CD4-positive, alpha-beta T cell treated with Interleukin-1 beta for 1 hour (primary cell): ENCODE data around the gene SYNRG.
"Not testable (repeated sequence)": the region's sequence is repeated elsewhere in the genome, so short reads cannot be mapped to it uniquely, and the experiment has no call there.

ENCODE experiments used
- DNase-seq, 2 donors: peaks; one replicate each; pipeline ENCODE4 v3.0.0-alpha.2; 2020 to 2022

Gene SYNRG

DNA sequence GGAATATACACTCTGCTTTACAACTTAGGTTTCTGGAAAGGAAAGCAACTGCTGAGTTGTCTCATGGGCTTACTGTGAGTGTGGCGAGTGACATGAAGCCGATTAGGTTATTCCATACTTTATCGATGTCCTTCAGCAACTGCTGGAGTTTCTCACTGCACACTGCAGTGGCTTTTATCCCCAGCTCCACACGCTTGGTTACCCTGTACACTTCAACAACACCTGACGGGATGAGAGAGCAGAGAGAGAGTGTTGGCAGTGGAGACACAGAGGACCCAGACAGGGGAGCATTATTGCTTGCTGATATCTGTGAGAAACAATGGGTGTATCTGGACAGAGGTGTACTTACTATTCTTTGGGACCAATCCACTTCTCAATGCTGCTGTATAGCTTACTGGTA lies 73.3 kb downstream of the SYNRG start:
- no peak for DNase-seq

- no peak for DNase-seq
Observed at GRCh38 chr17:37532756-37533155, 76.5 kb downstream of the SYNRG start.

GRCh38 chr17:37530420-37530819 lies 78.8 kb downstream of the SYNRG start:
- DNase-seq = no peak

- peak in 1 of 2 donors; percentile 57 for DNase-seq
Observed at GRCh38 chr17:37527249-37527851, 81.9 kb downstream of the SYNRG start.

- no peak for DNase-seq
Observed at GRCh38 chr17:37523715-37524219, 85.5 kb downstream of the SYNRG start.

GRCh38 chr17:37521821-37522220 lies 87.4 kb downstream of the SYNRG start:
- no peak for DNase-seq

DNA sequence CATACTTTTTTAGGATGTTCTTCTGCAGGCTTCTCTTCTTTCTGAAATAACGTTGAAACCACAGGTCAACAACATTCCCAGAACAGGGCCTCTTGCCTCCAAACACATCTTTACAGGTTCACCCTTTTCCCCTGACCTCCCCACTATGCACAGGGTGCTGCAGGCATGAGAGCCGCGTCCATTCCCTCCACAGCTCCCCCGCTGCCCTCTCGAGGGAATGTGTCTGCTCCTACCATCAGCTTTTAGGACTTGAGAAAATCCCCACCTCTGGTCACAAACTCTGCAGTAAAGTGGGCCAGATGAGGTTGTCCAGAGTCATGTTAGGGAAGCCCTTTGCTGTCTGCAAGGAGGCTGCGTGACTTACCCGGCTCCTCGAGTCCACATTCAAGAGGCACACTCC lies 89.0 kb downstream of the SYNRG start:
- DNase-seq = no peak

- DNase-seq = no peak
Observed at GRCh38 chr17:37519251-37519985, 89.8 kb downstream of the SYNRG start.

GRCh38 chr17:37518826-37519225 lies 90.4 kb downstream of the SYNRG start:
- DNase-seq = no peak

GRCh38 chr17:37517881-37518280 lies 91.3 kb downstream of the SYNRG start:
- DNase-seq = no peak

GRCh38 chr17:37516127-37516571 lies 93.1 kb downstream of the SYNRG start:
- no peak for DNase-seq

DNA sequence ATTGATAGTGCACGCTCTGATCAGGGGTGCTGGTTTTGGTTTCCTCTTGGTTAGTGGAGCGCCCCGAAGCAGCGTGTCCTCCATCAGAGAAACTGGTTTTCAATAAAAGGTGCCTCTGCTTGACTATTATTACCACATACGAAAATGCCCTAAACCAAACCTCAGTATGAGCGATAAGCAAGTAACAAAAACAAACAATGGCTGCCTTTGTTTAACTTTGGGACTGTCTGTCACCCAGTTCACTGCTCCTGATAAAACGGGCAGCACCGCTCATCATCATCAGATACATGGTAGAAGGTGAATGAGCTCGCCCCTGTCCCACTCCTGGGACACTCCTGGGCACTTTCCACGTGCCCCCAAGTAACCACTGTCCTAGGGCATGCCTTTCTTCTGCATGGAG lies 95.5 kb downstream of the SYNRG start:
- DNase-seq = no peak

GRCh38 chr17:37512442-37513068 lies 96.7 kb downstream of the SYNRG start:
- DNase-seq = no peak

- not testable (repeated sequence) for DNase-seq
Observed at GRCh38 chr17:37511642-37512041, 97.6 kb downstream of the SYNRG start.

GRCh38 chr17:37510056-37510455 lies 99.2 kb downstream of the SYNRG start:
- DNase-seq = no peak

DNA sequence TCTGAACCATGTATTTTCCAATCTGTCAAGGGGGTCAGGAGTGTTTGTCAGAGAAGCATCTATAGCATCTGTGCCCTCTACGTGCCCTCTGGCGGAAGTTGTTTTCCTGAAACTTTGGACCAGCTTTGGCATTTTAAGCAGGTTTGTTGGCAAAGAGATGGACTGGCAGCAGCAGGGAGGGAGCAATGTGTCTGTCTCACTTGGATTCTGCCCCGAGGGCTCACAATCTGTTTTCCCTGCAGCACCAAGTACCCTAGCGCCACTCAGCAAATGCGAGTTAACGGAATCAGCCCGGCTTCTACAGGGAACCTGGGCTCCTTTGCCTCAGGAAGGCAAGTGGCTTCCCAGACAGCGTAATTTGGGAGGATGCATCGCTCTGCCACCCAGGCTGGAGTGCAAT lies 102.1 kb downstream of the SYNRG start:
- no peak for DNase-seq

DNA sequence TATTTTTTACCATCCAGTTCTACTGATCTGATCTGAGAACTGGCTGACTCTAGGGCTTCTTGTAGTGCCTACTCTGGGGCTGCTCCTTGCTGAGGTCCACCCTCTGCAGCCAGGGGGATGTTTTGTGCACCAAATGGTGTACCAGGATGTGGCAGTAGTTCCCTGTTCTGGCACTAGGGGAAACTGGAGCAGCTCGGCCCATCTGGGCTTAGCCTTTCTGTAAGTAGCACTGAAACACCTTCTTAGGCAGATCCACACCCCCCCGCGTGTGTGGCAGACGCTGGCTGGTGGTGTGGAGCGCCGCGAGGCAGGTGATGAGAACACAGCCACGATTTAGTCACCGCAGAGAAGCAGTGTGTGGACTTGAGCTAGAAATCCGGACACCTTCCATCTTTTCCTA lies 102.5 kb downstream of the SYNRG start:
- no peak for DNase-seq

GRCh38 chr17:37505333-37505732 lies 103.9 kb downstream of the SYNRG start:
- DNase-seq = no peak

DNA sequence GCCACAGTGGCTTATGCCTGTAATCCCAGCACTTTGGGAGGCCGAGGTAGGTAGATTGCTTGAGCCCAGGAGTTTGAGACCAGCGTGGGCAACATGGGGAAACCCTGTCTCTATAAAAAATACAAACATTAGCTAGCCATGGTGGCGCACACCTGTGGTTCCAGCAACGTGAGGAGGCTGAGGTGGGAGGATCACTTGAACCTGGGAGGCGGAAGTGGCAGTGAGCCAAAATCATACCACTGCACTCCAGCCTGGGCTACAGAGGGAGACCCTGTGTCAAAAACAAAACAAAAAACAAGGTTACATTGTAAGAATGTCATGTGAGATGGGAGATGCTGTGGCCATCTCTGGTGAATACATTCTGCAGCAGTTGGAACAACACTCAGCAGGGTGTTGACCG lies 106.1 kb downstream of the SYNRG start:
- DNase-seq = no peak

DNA sequence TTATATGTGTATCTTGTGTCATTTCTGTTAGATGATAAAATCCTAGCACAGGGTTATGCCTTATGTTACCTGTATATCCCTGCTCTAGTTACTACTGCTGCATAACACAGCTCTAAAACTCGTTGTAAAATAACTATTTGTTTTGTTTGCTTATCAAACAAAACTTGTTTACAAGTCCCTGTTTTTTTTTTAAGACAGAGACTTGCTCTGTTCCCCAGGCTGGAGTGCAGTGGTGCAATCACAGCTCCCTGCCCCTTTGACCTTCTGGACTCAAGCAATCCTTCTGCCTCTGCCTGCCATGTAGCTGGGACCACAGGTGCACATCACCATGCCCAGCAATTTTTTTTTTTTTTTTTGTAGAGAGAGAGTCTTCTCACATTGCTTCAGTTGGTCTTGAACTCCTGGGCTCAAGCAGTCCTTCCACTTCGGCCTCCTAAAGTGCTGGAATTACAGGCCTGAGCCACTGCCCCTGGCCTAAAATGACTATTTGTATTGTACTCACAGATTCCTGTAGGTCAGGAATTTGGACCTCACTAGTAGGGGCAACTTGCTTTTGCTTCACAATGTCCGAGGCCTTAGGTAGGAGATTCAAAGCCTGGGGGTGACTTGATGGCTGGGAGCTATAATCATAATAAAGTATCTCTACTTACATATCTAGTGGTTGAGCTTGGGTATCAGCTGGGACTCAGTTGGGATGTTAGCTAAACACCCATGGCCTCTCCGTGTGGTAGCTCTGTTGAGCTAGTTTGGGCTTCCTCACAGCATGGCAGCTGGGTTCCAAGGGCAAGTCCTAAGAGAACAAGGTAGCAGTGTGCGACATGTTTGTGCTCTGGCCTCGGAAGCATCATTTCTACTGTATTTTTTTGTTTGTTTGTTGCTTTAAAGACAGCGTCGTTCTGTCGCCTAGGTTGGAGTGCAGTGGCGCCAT lies 106.9 kb downstream of the SYNRG start:
- DNase-seq = no peak

- no peak for DNase-seq
Observed at GRCh38 chr17:37500378-37500777, 108.8 kb downstream of the SYNRG start.

- DNase-seq = no peak
Observed at GRCh38 chr17:37494971-37495370, 114.2 kb downstream of the SYNRG start.

GRCh38 chr17:37494401-37494831 lies 114.8 kb downstream of the SYNRG start:
- no peak for DNase-seq
